Measurements from ENCODE around the gene CHIC2. TPM values are rescaled to one million over a fixed set of nuclear protein-coding genes. Genes with fewer than 3 reads are reported as not detected.

The CHIC2 gene
- total RNA-seq, 4 donors from 2014 or later, result 22.2 to 36.7 (median 29.0) TPM

DNA sequence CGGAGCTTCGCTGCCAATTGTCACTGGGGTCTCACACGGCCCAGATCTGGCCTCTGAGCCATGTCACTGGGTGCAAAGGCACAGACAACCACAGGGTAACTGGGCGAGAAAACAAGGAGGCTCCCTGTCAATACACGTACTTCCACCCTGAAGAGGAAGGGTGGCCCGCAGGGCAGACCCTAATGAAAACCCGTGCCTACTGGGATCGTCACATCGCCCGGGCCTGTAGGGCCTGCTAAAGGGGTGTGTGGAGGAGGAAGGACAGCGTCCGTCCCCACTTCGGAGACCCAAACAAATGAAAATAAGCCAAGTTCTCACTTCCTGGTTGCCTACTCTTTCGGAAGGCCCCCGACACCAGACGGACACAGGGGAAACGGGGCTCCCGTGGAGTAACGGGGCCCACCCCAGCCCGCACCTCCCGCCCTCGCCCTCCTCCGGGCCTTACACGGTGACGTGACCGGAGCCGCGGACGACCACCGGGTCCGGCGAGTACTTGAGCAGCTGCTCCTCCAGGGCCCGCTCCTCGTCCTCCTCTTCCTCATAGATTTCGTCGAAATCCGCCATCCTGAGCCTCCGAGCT, 578 bp downstream of the CHIC2 start:
- TF ChIP-seq, protein P1, sequence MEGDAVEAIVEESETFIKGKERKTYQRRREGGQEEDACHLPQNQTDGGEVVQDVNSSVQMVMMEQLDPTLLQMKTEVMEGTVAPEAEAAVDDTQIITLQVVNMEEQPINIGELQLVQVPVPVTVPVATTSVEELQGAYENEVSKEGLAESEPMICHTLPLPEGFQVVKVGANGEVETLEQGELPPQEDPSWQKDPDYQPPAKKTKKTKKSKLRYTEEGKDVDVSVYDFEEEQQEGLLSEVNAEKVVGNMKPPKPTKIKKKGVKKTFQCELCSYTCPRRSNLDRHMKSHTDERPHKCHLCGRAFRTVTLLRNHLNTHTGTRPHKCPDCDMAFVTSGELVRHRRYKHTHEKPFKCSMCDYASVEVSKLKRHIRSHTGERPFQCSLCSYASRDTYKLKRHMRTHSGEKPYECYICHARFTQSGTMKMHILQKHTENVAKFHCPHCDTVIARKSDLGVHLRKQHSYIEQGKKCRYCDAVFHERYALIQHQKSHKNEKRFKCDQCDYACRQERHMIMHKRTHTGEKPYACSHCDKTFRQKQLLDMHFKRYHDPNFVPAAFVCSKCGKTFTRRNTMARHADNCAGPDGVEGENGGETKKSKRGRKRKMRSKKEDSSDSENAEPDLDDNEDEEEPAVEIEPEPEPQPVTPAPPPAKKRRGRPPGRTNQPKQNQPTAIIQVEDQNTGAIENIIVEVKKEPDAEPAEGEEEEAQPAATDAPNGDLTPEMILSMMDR (IDR thresholded peaks at IDR 0.05; ENCODE audit: low read depth), result no peak

DNA sequence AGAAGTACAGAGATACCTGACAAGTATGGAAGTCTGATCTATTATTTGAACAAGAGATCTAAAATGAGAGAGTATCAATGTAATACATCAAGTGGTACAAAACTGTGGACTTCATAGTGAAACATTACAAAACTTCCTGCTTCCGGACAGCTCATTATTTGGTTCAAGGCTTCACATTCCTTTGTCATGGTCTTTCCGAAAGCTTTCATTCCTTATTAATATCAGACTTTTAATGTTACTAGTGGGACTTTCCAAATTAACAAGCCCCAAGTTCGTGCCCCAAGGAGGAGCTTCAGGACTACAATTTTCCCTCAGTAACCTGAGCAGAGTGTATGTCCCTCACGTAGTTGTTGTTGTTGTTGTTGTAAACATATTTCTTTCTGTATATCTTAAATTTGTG, 1.2 kb downstream of the CHIC2 start:
- TF ChIP-seq, protein P1 (IDR thresholded peaks at IDR 0.05; ENCODE audit: low read depth), result no peak

DNA sequence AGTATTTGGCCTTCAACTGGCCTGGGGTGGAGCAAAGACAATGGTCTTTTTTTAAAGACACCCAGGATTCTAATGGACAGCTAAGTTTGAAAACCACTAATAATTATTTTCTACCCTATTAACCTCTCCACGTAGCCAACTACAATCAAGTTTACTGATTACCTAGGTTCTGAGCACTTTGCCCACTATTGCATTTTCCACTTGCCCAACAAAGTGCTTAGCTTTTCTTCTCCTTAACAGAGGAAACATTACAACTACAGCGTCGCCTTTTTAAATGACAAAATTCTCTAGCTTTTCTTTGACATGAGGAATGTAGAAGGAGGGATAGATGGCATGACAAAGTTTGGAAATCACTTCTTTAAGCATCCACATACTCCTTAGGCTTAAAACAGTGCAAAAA, 2.0 kb downstream of the CHIC2 start:
- TF ChIP-seq, protein P1 (IDR thresholded peaks at IDR 0.05; ENCODE audit: low read depth), result no peak

DNA sequence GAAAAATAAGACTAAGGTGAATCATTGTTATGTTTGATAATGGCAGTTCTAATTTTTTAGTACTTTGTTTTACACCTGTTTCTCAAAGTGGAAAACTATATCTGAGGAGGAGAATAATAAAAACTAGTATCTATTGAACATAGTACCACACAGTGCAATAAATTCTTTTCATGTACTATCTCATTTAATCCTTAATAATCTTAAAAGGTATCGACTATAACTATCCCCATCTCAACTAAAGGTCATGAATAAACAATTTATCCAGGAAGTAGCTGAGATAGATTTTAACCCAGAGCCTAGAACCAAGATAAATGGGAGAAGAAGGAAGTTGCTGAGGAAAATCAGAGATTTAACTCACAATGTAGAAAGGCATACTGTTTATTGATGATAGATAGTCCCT, 2.5 kb downstream of the CHIC2 start:
- TF ChIP-seq, protein P1 (IDR thresholded peaks at IDR 0.05; ENCODE audit: low read depth), result no peak

DNA sequence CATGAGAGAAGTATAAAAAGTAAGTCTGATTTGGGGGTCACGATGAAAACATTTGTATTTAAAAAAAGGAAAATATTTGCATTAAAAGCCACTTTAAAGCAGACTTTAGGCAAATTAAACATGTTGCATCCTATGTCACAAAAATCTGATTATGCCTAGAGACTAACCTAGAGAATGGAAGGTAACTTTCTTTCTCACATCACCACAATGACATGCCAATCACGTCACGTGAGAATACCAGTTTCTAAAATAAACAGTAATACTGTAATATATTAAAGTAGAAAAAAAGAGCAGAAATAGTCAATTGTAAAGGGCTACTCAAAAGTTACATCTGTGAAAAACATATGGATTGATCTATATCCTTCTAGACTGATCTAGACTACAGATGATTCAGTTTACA, 3.3 kb downstream of the CHIC2 start:
- TF ChIP-seq, protein P1 (IDR thresholded peaks at IDR 0.05; ENCODE audit: low read depth), result no peak

DNA sequence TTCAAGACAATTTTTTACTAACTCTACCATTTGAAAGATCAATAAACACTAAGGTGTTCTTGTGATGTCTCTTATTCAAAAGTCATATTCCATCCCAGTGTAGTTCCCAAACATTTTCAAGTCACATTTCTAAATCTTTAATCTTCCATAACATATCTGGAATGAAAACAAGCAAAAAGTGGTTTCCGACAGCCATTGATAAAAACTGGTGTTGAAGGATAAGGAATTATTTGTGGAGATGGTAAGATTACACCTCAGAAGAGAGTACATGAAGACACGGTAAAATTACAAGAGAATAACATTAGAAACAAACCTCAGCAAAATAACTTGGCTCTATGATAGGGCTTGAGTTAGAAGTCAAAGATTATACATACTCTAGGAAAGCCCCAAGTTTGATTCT, 4.3 kb downstream of the CHIC2 start:
- TF ChIP-seq, protein P1 (IDR thresholded peaks at IDR 0.05; ENCODE audit: low read depth), result no peak

DNA sequence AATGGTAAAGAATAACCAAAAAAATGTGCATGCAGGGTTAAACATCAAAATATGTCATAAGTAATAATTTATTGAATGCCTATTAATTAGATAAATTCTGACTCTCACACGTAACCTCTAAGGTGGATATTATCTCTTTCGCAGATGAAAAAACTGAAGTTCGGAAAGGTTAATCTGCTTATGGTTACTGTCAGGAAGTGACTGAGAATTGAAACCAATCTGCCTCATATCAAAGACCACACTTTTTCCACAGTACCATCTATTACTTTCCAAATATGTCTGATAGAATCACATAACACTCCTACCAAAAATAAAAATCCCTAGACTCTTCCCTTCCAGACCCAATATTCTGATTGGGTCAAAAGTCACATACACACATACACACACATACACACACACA, 6.2 kb downstream of the CHIC2 start:
- TF ChIP-seq, protein P1 (IDR thresholded peaks at IDR 0.05; ENCODE audit: low read depth), result no peak
